Karpas-422 (cell line): ENCODE results near the gene CSNK1G2. TPM values are rescaled to one million over a fixed set of nuclear protein-coding genes. Genes with fewer than 3 reads are reported as not detected.

Experiments
- DNase-seq: peaks from one replicate; pipeline ENCODE4 v3.0.0-alpha.2; 2015
- H2AFZ ChIP-seq: fragments of 200-600 bp; sonication (generic); 2 replicates; pipeline ENCODE4 v1.6.1; 2014; ENCODE audit warnings: antibody characterized with exemption, low read length, mixed read lengths
- H3K27ac ChIP-seq: fragments of 200-600 bp; sonication (generic); 2 replicates; pipeline ENCODE4 v1.5.1; 2014; ENCODE audit warnings: mild to moderate bottlenecking, low read length, moderate library complexity
- H3K27me3 ChIP-seq: fragments of 200-600 bp; sonication (generic); 2 replicates; pipeline ENCODE4 v1.6.1; 2014; ENCODE audit warnings: low read length, mixed read lengths
- H3K36me3 ChIP-seq: fragments of 200-600 bp; sonication (generic); 2 replicates; pipeline ENCODE4 v1.6.1; 2014; ENCODE audit warnings: low read length, mixed read lengths; ENCODE audit not compliant: insufficient read depth
- H3K4me1 ChIP-seq: fragments of 200-600 bp; sonication (generic); 2 replicates; pipeline ENCODE4 v1.6.1; 2014; ENCODE audit warnings: mild to moderate bottlenecking, low read length, mixed read lengths
- H3K4me2 ChIP-seq: fragments of 200-600 bp; sonication (generic); 2 replicates; pipeline ENCODE4 v1.6.1; 2014; ENCODE audit warnings: low read length, low read depth, mild to moderate bottlenecking; ENCODE audit not compliant: poor library complexity, severe bottlenecking
- H3K4me3 ChIP-seq: fragments of 200-600 bp; sonication (generic); 2 replicates; pipeline ENCODE4 v1.5.1; 2014; ENCODE audit warnings: mild to moderate bottlenecking, antibody characterized with exemption, low read length, mixed read lengths
- H3K79me2 ChIP-seq: fragments of 200-600 bp; sonication (generic); 2 replicates; pipeline ENCODE4 v1.6.1; 2014; ENCODE audit warnings: mild to moderate bottlenecking, low read length, mixed read lengths
- H3K9ac ChIP-seq: fragments of 200-600 bp; sonication (generic); 2 replicates; pipeline ENCODE4 v1.6.0; 2014; ENCODE audit warnings: low read length
- H3K9me2 ChIP-seq: fragments of 200-600 bp; sonication (generic), shearing (Covaris generic); replicated peaks from 2 replicates; pipeline ENCODE4 v1.6.0; 2014; ENCODE audit warnings: mild to moderate bottlenecking, low read length, moderate library complexity; ENCODE audit not compliant: insufficient read depth
- H3K9me3 ChIP-seq: fragments of 300-700, 200-600 bp; sonication (generic); 2 replicates; pipeline ENCODE4 v1.6.1; 2014; ENCODE audit warnings: low read length, mixed read lengths
- H4K20me1 ChIP-seq: fragments of 200-600 bp; sonication (generic); 2 replicates; pipeline ENCODE4 v1.6.1; 2014; ENCODE audit warnings: mild to moderate bottlenecking, antibody characterized with exemption, low read length, low read depth; ENCODE audit not compliant: insufficient read depth
- total RNA-seq: library from RNA; depleted of rRNA; stranded (reverse); fragments of >200 nt; shearing (Covaris generic); gene quantifications from 2 replicates; pipeline ENCODE4 v1.2.3, GENCODE V29; 2014; ENCODE audit warnings: low replicate concordance

Gene CSNK1G2
- total RNA-seq, 1 experiment from 2014 or later: 57.1 TPM

GRCh38 chr19:1905863-1906375, 35.1 kb upstream of the CSNK1G2 start:
- Histone ChIP-seq H2AFZ (no peak overlapping the region), H3K9me3 (no peaks in the 10 kb centered on the region), H4K20me1 (no peaks in the 10 kb centered on the region), H3K27me3 (no peaks in the 10 kb centered on the region), H3K4me2 (peak overlapping the region; percentile 84), H3K4me3 (peak overlapping the region; percentile 76), H3K36me3 (no peaks in the 10 kb centered on the region), H3K9me2 (no peaks in the 10 kb centered on the region), H3K27ac (no peak overlapping the region), H3K4me1 (peaks cover 29% of the 10 kb centered on the region), H3K9ac (peak overlapping the region; percentile 79), H3K79me2 (peaks cover 45% of the 10 kb centered on the region)
- DNase-seq: no peak

GRCh38 chr19:1906985-1907562, 33.9 kb upstream of the CSNK1G2 start:
- no peak for DNase-seq
- Histone ChIP-seq H3K79me2 (peaks cover 57% of the 10 kb centered on the region), H3K9me3 (no peaks in the 10 kb centered on the region), H3K36me3 (no peaks in the 10 kb centered on the region), H4K20me1 (no peaks in the 10 kb centered on the region), H3K9me2 (no peaks in the 10 kb centered on the region), H2AFZ (no peak overlapping the region), H3K9ac (no peak overlapping the region), H3K4me2 (no peak overlapping the region), H3K27ac (no peak overlapping the region), H3K4me1 (peaks cover 29% of the 10 kb centered on the region), H3K4me3 (no peak overlapping the region), H3K27me3 (no peaks in the 10 kb centered on the region)

GRCh38 chr19:1907563-1908363, 33.2 kb upstream of the CSNK1G2 start:
- Histone ChIP-seq H4K20me1 (no peaks in the 10 kb centered on the region), H3K79me2 (peaks cover 60% of the 10 kb centered on the region), H3K36me3 (no peaks in the 10 kb centered on the region), H3K4me1 (peaks cover 29% of the 10 kb centered on the region), H3K27ac (no peak overlapping the region), H3K9ac (no peak overlapping the region), H3K27me3 (no peaks in the 10 kb centered on the region), H3K9me3 (no peaks in the 10 kb centered on the region), H3K4me2 (no peak overlapping the region), H2AFZ (no peak overlapping the region), H3K4me3 (no peak overlapping the region), H3K9me2 (no peaks in the 10 kb centered on the region)
- no peak for DNase-seq

- no peak overlapping the region for H3K9ac ChIP-seq
- H3K9me3 ChIP-seq: no peaks in the 10 kb centered on the region
- H3K9me2 ChIP-seq: no peaks in the 10 kb centered on the region
- H4K20me1 ChIP-seq: no peaks in the 10 kb centered on the region
- H3K27ac ChIP-seq: no peak overlapping the region
- no peak overlapping the region for H2AFZ ChIP-seq
- no peaks in the 10 kb centered on the region for H3K36me3 ChIP-seq
- no peaks in the 10 kb centered on the region for H3K27me3 ChIP-seq
- no peak for DNase-seq
- peaks cover 64% of the 10 kb centered on the region for H3K79me2 ChIP-seq
- H3K4me3 ChIP-seq: no peak overlapping the region
- H3K4me1 ChIP-seq: peaks cover 23% of the 10 kb centered on the region
- no peak overlapping the region for H3K4me2 ChIP-seq
These were observed 32.7 kb upstream of the CSNK1G2 start for GRCh38 chr19:1908364-1908678.

- no peaks in the 10 kb centered on the region for H3K27me3 ChIP-seq
- H3K9ac ChIP-seq: no peak overlapping the region
- H3K9me3 ChIP-seq: no peaks in the 10 kb centered on the region
- H3K79me2 ChIP-seq: peaks cover 68% of the 10 kb centered on the region
- no peak overlapping the region for H2AFZ ChIP-seq
- no peak overlapping the region for H3K4me3 ChIP-seq
- H4K20me1 ChIP-seq: no peaks in the 10 kb centered on the region
- no peak overlapping the region for H3K4me2 ChIP-seq
- DNase-seq: no peak
- no peaks in the 10 kb centered on the region for H3K36me3 ChIP-seq
- H3K27ac ChIP-seq: no peak overlapping the region
- H3K9me2 ChIP-seq: no peaks in the 10 kb centered on the region
- peaks cover 9% of the 10 kb centered on the region for H3K4me1 ChIP-seq
These were observed 31.3 kb upstream of the CSNK1G2 start for GRCh38 chr19:1909761-1910080.

- Histone ChIP-seq H3K4me3 (no peak overlapping the region), H2AFZ (no peak overlapping the region), H3K27ac (no peak overlapping the region), H3K4me2 (no peak overlapping the region), H3K79me2 (peaks cover 68% of the 10 kb centered on the region), H3K9me3 (no peaks in the 10 kb centered on the region), H4K20me1 (no peaks in the 10 kb centered on the region), H3K36me3 (no peaks in the 10 kb centered on the region), H3K27me3 (no peaks in the 10 kb centered on the region), H3K4me1 (peaks cover 7% of the 10 kb centered on the region), H3K9me2 (no peaks in the 10 kb centered on the region), H3K9ac (no peak overlapping the region)
- no peak for DNase-seq
These were observed 30.8 kb upstream of the CSNK1G2 start for GRCh38 chr19:1910177-1910576.

- Histone ChIP-seq H3K9ac (no peak overlapping the region), H3K36me3 (no peaks in the 10 kb centered on the region), H3K9me2 (no peaks in the 10 kb centered on the region), H4K20me1 (no peaks in the 10 kb centered on the region), H2AFZ (no peak overlapping the region), H3K79me2 (peaks cover 63% of the 10 kb centered on the region), H3K4me3 (no peak overlapping the region), H3K4me1 (peaks cover 1% of the 10 kb centered on the region), H3K9me3 (no peaks in the 10 kb centered on the region), H3K4me2 (no peak overlapping the region), H3K27ac (no peak overlapping the region), H3K27me3 (no peaks in the 10 kb centered on the region)
- DNase-seq: no peak
These were observed 29.9 kb upstream of the CSNK1G2 start for GRCh38 chr19:1911098-1911497.

GRCh38 chr19:1911995-1912394, 29.0 kb upstream of the CSNK1G2 start:
- peaks cover 54% of the 10 kb centered on the region for H3K79me2 ChIP-seq
- H3K9me2 ChIP-seq: no peaks in the 10 kb centered on the region
- no peaks in the 10 kb centered on the region for H3K36me3 ChIP-seq
- no peaks in the 10 kb centered on the region for H3K9me3 ChIP-seq
- no peak overlapping the region for H3K9ac ChIP-seq
- H4K20me1 ChIP-seq: no peaks in the 10 kb centered on the region
- no peak overlapping the region for H3K27ac ChIP-seq
- H3K4me1 ChIP-seq: no peaks in the 10 kb centered on the region
- no peaks in the 10 kb centered on the region for H3K27me3 ChIP-seq
- H3K4me2 ChIP-seq: no peak overlapping the region
- H3K4me3 ChIP-seq: no peak overlapping the region
- DNase-seq: no peak
- H2AFZ ChIP-seq: no peak overlapping the region
